Stimulated activated CD4-positive, alpha-beta T cell treated with anti-CD3 and anti-CD28 coated beads, Interleukin-15, amount 100 ng/mL, for 24 hours (primary cell): Measurements from ENCODE around the gene SLX4IP.

Experiments used
- DNase-seq: peaks from one replicate; pipeline ENCODE4 v3.0.0-alpha.2; 2020

The SLX4IP gene

GRCh38 chr20:10554285-10554684 lies 119.2 kb downstream of the SLX4IP start:
- DNase-seq: no peak

DNA sequence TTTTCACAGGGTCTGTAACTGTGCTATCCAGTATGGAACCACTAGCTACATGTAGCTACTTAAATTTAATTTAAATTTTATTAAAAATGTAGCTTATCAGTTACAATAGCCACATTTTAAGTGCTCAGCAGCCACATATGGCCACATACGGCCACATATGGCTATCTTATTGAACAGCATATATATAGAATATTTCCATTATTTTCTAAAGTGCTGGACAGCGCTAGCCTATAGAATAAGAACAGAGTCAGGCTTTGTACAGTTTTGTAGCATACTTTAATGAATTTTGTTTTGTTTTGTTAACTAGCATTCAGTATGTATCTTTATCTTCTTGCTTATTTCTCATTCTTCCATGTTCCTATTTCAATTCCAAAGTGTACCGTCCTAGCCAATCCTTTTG lies 120.3 kb downstream of the SLX4IP start:
- DNase-seq: no peak

DNA sequence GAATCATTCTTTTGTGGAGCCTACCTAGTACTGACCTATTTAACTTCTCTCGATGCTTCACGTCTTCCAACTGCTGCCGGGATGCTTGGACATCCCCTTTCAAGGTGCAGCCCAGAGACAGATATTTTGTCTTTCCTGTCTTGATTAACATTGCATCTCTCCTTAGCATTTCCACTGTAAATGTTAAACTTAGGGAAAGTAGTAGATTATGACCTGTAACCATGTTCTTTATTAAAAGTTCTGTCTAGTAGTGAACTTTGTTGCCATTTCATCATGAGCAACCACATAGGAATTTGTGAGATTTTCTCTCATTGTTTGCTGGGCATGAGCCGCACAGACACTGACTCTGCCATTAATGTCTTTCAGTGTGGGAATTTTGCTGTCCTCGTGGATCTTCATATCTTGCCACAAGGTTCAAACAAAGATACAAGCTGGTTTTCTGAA lies 120.8 kb downstream of the SLX4IP start:
- DNase-seq: no peak

DNA sequence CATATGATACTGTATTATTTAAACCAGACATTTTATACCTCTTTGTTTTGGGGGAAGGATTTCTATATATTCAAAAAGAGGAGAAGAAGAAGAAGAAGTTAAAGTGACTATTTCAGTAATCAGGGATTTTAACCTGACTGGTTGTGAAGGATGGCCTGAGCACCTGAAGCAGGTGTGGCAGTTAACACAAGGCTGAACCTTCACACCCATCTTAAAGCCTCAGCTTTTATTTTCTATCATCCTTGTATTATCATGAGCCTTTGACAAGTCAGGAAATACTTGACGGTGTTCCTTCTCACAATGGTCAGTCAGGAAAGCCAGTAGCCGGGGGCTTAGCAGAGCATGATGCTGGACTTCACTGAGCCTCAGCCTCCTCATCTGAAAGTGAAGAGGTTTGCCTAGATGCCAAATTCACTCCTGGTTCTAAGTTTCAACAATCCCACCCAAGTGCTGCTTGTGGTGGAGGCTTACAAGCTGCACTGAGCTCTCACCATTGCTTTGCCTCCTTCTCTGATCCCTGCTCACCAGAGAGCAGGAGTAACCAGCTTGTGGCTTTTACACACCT lies 121.5 kb downstream of the SLX4IP start:
- no peak for DNase-seq

GRCh38 chr20:10557685-10558084 lies 122.6 kb downstream of the SLX4IP start:
- no peak for DNase-seq

- peak; percentile 46 for DNase-seq
Measured at GRCh38 chr20:10558635-10559187, 123.6 kb downstream of the SLX4IP start.

DNA sequence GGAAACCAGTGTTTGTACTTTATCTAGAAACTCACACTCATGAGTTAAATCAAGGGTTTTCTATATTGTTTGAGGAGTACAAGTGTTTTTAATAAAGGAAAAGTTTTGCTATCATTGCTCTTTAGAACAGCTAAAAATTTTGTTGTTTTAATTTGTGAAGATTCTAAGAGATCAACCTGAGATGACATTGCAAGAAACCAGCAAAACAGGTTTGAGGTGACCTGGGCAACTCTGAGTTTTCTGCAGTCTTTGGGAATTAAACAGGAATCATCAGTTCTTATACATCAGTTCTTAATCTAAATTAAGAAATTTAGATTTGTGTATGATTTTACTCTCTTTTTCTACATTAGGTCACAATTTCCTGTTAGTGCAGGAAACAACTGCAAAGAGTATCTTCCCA lies 124.2 kb downstream of the SLX4IP start:
- no peak for DNase-seq

- DNase-seq: no peak
Measured at GRCh38 chr20:10560686-10561085, 125.6 kb downstream of the SLX4IP start.

DNA sequence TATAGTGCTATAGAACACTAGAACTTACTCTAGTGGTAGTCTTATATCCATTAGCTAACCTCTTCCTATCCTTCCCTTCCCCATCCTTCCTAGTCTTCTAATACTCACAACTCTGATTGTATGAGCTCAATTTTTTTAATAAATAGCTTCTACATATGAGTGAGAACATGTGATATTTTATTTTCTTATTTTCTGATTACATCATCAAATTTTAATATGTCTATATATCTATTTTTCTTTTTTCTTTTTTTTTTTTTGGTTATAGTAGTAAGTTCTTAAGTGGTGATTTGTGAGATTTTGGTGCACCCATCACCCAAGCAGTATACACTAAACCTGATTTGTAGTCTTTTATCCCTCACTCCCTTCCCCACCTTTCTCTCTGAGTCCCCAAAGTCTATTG lies 126.2 kb downstream of the SLX4IP start:
- no peak for DNase-seq

- no peak for DNase-seq
Measured at GRCh38 chr20:10562899-10563298, 127.8 kb downstream of the SLX4IP start.

DNA sequence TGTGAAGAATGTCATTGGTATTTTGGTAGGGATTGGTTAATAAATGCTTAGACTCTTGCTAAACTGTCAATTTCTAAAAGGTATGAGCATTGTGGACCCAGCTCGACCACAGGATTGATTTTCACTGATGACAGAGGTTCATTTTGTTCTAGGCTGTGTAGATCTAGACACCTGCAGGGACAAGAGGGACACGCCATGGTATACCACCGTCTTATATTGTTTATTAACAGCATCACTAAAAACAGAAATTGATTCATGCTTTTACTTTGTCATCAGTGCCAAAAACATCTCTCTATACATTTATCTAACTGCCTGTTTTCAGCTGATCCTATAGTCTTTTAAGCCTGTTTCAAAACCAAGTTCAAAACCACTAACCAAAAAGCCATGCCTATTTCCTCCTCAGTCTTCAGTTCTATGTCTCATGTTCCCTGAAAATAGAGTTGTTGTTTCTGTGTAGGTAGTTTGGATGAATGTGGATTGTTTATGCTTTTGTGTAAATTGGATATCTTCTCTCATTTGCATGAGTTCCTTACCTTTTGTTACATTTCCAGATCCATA lies 128.9 kb downstream of the SLX4IP start:
- no peak for DNase-seq

DNA sequence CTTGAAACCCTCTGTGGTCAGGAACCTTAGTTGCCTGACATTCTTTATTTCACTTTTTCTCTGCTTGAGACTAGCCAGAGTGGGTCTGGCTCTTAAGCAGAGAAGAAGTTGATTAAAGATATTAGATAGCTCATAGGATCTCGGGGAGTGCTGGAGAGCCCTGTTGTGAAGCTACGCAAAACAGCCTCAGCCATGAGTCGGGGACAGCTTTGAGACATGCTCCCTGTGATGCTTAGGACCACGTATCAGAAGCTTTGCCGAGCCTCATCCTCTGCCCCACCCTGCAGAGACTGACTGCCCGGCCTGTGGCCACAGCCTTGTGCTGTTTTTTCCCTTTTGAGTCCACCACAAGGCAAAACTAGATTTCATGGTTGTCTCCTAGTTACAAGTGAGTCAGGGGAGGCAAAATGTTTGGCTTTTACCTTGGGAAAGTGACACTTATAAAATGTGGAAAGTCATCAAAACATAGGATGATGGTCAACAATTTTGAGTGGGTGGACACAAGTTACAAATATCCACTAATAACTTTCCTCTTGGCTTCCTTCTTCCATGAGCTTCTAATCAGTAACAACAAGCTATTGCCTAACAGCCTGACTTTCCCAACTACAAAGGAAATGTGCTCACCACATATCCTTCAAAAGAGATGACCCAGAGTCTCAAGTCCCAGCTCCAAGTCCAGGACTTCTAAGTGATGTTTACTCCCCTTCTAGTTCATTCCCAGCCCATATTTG lies 130.3 kb downstream of the SLX4IP start:
- DNase-seq: no peak

DNA sequence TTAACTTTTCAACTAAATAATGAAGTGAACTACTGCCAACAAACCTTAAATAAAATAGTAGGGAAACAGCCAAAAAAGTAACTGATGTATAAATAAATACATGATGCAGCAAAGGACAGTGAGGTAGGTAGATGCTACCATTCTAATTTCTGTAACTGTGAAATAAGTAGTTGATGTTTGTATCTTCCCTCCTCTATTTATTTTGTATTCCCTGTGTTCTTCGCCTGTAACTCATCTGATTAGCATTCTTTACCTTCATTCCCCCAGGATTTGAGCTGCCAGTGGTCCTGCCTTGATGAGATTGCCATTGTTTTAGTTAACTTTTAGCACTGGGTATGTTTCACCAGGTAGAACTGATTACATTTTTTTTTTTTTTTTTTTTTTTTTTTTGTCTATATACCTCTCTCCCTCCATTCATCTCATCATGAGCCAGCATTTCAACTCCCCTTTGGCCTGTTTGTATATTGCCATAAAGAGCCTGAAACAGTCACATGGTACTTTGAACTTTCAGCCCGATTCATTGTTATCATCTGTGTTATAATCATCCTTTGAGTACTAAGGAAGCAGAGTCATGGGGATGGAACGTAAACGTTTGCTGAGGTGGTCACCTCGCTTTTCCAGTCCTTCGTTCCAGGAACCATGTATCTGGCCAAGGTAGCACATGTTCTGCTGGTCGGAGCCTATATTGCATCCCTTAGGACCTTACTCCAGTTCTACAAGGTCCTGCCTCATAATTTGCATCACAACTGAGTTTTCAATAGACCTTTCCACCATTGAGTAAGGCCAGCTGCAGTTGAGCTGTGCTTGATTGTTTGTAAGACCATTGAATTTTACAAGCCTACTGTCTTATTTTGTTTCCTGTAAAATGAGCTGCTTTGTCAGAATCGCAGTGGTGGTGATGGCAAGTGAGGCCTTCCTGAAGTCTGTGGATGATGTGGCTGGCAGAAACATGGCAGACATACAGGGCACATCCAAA lies 131.1 kb downstream of the SLX4IP start:
- DNase-seq: no peak

DNA sequence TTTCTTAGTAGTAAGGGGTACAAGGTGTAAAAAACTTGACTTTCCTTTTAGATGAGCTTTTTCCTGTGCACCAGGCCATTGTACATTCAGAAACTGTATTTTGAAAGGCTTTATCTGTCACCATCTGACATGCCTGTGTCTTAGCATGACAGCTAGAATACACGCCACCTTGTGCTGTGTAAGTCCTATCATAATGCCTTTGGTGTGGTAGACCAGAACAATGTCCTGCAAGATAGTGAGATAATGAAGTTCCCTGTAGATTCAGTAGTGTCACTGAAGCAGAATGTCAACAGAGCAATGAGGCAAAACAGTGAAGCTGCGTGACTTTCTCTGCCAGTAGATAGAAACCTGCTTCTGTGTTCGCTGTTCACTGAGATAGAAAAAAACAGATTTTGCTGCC lies 132.9 kb downstream of the SLX4IP start:
- DNase-seq: no peak

DNA sequence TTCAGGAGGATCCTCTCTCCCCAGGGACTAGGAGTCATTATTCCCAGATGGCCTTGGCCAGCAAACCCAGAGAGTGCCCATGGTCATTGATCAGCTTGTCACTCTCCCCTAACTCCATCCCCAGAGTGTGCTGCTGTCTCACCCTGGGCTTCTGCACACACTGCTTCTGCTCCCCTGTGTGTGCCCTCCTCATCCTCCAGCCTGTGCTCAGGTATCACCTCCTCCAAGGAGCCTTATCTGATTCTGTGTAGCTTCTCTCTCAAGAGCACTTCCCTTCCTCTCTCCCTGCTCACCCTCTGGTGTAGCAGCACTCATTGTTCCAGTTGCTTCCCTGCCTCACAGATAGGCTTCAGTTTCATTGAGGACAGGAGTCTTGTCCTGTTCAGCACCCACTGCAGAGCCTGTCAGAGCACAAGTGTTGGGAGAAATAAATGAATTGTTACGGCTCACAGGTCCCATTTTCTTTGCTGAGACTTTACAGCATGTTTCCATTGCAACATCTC lies 136.3 kb downstream of the SLX4IP start:
- no peak for DNase-seq

DNA sequence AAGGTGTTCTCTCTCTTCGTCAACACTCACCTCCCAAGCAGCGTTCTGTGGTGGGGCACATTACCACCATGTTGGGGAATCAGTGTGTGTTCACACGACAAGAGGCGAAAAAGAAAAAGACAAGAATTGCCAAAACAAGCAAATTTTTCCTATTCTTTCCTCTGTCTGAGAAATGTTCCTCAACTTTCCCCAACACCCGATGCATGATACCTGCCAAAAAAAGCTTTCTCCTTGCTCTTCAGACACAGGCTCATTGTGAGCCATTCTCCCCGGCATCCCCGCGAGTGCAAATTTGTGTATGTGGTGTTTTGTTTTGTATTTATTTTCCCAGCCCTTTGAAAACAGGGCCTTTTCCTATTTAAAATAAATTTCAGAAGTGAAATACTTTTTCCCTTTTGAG lies 137.7 kb downstream of the SLX4IP start:
- no peak for DNase-seq

- DNase-seq: no peak
Measured at GRCh38 chr20:10573273-10573950, 138.3 kb downstream of the SLX4IP start.

DNA sequence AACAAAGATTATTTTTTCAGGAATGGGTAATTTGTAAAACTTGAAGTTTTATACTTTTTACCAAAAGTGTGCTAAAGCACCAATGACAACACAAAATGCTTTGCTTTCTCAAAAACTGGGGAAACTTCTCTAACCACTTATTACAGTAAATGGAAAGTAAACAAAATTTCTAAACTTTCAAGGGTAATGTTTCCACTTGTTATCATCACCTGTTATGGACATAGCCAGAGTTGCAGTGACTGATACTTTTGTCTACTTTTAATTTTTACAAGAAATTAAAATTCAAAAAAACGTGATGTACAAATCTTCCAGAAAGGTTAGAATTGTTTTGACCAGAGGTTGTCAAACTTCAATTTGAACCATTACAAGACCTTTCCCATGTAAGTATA lies 138.8 kb downstream of the SLX4IP start:
- no peak for DNase-seq

DNA sequence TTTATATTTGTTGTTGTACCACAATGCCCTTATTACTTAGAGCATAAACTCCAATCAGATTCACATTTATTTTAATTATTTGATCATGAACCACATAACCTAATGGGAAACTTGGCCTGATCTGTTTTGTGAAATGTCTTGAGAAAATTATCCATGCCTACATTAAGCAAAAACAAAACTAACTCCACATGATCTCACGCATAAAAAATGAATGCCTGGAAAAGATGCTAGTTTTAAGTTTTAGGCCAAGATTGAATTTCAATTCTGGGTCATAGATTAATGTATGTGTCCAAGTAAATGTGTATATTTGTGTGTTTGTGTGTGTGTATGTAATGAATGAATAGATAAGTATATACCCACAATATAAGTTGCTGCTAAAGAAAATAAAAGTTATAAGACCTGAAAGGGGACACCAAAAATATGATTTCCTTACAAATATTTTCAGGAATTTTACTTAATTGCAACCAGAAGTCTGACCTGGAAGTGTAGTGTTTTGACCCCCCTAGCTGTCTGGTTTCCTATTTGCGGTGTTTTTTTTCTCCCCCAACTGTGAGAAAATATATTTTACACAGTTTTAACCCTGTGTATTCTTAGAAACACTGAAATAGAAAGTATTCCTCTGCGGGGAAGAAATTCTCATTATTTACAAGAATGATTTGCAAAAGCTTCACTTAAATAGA lies 141.4 kb downstream of the SLX4IP start:
- DNase-seq: no peak

DNA sequence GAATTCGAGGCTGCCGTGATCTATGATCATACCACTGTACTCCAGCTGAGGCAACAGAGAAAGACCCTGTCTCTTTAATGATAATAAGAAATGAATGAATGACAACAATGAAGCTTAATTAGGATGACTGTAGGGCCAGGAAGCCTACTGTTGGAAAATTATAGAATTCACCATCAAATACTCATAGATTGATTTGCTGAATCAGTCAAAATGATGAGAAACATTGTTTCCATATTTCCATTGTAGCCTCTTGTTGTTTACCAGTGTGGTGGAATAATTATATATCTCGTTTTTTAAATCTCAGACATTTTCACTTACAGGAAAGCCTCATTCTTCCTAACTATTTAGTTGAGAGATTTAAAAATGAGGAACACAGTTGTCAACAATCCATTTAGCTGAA lies 142.5 kb downstream of the SLX4IP start:
- DNase-seq: no peak

DNA sequence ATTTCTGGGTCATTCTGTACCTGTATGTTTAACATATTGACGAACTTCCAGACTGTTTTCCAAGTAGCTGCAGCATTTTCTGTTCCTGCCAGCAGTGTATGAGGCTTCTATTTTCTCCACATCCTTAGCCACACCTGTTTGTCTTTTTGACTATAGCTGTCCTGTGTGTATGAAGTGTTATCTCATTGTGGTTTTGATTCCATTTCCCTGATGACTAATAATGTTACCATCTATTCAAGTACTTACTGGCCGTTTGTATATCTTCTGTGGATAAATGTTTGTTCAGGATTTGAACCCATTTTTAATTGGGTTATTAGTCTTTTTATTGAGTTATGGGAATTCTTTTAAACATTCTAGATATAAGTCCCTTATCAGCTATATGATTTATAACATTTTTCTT lies 143.5 kb downstream of the SLX4IP start:
- no peak for DNase-seq

DNA sequence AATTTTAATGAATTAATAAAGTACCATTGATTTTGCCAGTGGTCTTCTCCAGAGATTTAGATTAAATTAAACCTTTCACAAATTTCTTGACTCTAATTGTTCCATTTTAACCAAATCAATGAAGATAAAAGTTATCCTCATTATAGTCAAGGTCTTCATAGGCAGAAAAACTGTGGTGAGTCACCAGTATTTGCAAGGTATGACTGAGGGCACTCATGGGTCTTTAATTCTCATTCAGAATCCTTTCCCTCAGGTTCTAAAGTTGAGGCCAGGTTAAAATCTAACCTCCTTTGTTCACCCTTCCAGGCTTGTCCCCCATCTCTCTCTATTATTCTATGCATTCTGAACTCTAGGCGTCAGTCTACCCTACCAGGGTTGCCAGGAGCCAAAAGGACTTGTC lies 144.8 kb downstream of the SLX4IP start:
- no peak for DNase-seq
